MCF 10A (cell line): ENCODE data around the gene CACNB4. TPM values are rescaled to one million over a fixed set of nuclear protein-coding genes. Genes with fewer than 3 reads are reported as not detected.

ENCODE experiments used
- BruUV-seq: library from RNA; stranded (reverse); fragments of 400-500 nt; replicated peaks from 2 replicates; lab custom pipeline; 2021; lab: Mats Ljungman, UMichigan
- CTCF ChIA-PET: fragments of 300-600 bp; sonication (Branson Sonifier 250); formaldehyde crosslinking; extraction: SDS; loops from one replicate; lab custom pipeline; 2021; ENCODE audit warnings: antibody characterized with exemption, inconsistent platforms; lab: Yijun Ruan, JAX
- POLR2A ChIA-PET: fragments of 300-600, 350-650 bp; sonication (Branson Sonifier 250); formaldehyde crosslinking; extraction: SDS; loops from one replicate; lab custom pipeline; 2020; ENCODE audit warnings: antibody characterized with exemption, inconsistent platforms; lab: Yijun Ruan, JAX
- DNase-seq: peaks from one replicate; pipeline ENCODE4 v3.0.0-alpha.2; 2018; ENCODE audit not compliant: unreplicated experiment
- H3K27ac Mint-ChIP-seq: one replicate; pipeline ENCODE4 v1.8.0; 2022; ENCODE audit warnings: mild to moderate bottlenecking, low read depth, mixed read lengths; ENCODE audit not compliant: unreplicated experiment
- H3K27me3 Mint-ChIP-seq: one replicate; pipeline ENCODE4 v1.8.0; 2022; ENCODE audit warnings: mixed read lengths; ENCODE audit not compliant: insufficient read depth, unreplicated experiment
- H3K36me3 Mint-ChIP-seq: one replicate; pipeline ENCODE4 v1.8.0; 2022; ENCODE audit warnings: mild to moderate bottlenecking, moderate library complexity, mixed read lengths; ENCODE audit not compliant: insufficient read depth, unreplicated experiment
- H3K4me1 Mint-ChIP-seq: one replicate; pipeline ENCODE4 v1.8.0; 2022; ENCODE audit warnings: mixed read lengths; ENCODE audit not compliant: insufficient read depth, unreplicated experiment
- H3K4me3 Mint-ChIP-seq: one replicate; pipeline ENCODE4 v1.8.0; 2022; ENCODE audit warnings: mild to moderate bottlenecking, moderate library complexity, mixed read lengths; ENCODE audit not compliant: unreplicated experiment
- H3K9me3 Mint-ChIP-seq: one replicate; pipeline ENCODE4 v1.8.0; 2022; ENCODE audit warnings: mixed read lengths; ENCODE audit not compliant: unreplicated experiment
- intact Hi-C: fragments of 100-400 bp; cut with micrococcal nuclease; formaldehyde crosslinking; loops from 2 replicates; pipeline ENCODE4 v1.14.1; 2022
- total RNA-seq: library from RNA; stranded (reverse); gene quantifications from 2 replicates; pipeline ENCODE4 v1.2.3, GENCODE V29; 2022
- TF ChIP-seq, protein P1 (sequence below): fragments of 200-600 bp; IDR thresholded peaks from one replicate; pipeline ENCODE4 v1.8.0; 2022; ENCODE audit warnings: antibody characterized with exemption, mild to moderate bottlenecking; ENCODE audit not compliant: unreplicated experiment

Gene CACNB4
- total RNA-seq, 1 experiment from 2014 or later = 0.49 TPM

GRCh38 chr2:151906633-151906998 lies 192.2 kb downstream of the CACNB4 start:
- intact Hi-C loops = no loop called here
- no peaks in the 10 kb centered on the region for H3K36me3 Mint-ChIP-seq
- H3K4me3 Mint-ChIP-seq = no peak overlapping the region
- no peaks in the 10 kb centered on the region for H3K4me1 Mint-ChIP-seq
- H3K27me3 Mint-ChIP-seq = no peaks in the 10 kb centered on the region
- ChIA-PET POLR2A (interaction anchor here (1.0 to 1.8 kb wide), 4 partner anchors 10 to 78 kb away, joined by 3 to 5 read pairs (median 3); no protein-coding TSS in a partner anchor), CTCF (interaction anchor here (0.6 to 1.2 kb wide), 5 partner anchors 14 to 677 kb away, joined by 3 read pairs; no protein-coding TSS in a partner anchor)
- TF ChIP-seq, protein P1, sequence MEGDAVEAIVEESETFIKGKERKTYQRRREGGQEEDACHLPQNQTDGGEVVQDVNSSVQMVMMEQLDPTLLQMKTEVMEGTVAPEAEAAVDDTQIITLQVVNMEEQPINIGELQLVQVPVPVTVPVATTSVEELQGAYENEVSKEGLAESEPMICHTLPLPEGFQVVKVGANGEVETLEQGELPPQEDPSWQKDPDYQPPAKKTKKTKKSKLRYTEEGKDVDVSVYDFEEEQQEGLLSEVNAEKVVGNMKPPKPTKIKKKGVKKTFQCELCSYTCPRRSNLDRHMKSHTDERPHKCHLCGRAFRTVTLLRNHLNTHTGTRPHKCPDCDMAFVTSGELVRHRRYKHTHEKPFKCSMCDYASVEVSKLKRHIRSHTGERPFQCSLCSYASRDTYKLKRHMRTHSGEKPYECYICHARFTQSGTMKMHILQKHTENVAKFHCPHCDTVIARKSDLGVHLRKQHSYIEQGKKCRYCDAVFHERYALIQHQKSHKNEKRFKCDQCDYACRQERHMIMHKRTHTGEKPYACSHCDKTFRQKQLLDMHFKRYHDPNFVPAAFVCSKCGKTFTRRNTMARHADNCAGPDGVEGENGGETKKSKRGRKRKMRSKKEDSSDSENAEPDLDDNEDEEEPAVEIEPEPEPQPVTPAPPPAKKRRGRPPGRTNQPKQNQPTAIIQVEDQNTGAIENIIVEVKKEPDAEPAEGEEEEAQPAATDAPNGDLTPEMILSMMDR = no peak
- H3K27ac Mint-ChIP-seq = no peak overlapping the region
- no peaks in the 10 kb centered on the region for H3K9me3 Mint-ChIP-seq
- no TSS peak for BruUV-seq
- DNase-seq = no peak

DNA sequence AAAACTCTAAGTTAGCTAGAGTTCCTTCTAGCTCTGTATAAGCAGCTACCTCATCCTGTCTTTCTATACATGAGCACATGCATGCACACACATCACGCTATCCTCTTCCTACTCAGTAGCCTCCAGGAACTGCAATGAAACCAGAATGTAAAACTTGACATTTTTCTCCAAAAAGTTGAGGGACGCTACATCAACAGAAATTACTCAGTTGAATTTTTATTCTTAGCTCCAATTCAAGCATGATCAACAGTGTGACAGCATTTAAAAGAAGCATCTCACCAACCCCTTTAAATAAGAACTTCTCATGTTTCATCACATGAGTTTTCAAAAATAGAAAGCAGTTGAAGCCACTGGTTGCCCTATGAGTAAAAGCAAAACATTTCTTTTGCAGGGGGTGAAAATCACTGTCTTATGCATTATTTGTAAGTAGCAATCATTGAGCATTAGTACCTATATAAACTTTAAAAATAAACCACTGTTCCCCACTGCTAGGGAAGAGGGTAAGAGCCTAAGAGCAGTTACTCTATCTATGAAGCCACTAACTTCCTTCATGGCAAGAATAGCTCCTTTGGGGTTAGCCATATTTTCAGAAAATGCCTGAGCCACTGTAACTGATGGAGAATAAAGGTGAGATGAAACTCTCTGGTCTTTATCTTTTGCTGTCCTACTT lies 192.7 kb downstream of the CACNB4 start:
- Mint-ChIP-seq H3K36me3 (no peaks in the 10 kb centered on the region), H3K4me3 (no peak overlapping the region), H3K27ac (no peak overlapping the region), H3K27me3 (no peaks in the 10 kb centered on the region), H3K4me1 (no peaks in the 10 kb centered on the region), H3K9me3 (no peaks in the 10 kb centered on the region)
- intact Hi-C loops = no loop called here
- POLR2A ChIA-PET = interaction anchor here (1.0 to 1.8 kb wide), 5 partner anchors 9 to 77 kb away, joined by 3 to 5 read pairs (median 3); no protein-coding TSS in a partner anchor
- no peak for DNase-seq
- TF ChIP-seq, protein P1 = no peak
- CTCF ChIA-PET = interaction anchor here (0.6 to 1.2 kb wide), 5 partner anchors 13 to 676 kb away, joined by 3 read pairs; no protein-coding TSS in a partner anchor
- BruUV-seq = no TSS peak

- POLR2A ChIA-PET = interaction anchor here (1.2 kb wide), 1 partner anchor 13 kb away, joined by 3 read pairs; no protein-coding TSS in a partner anchor
- no peak overlapping the region for H3K4me3 Mint-ChIP-seq
- no peak for DNase-seq
- H3K9me3 Mint-ChIP-seq = no peaks in the 10 kb centered on the region
- TF ChIP-seq, protein P1 = no peak
- no peak overlapping the region for H3K27ac Mint-ChIP-seq
- CTCF ChIA-PET = no interaction called here
- intact Hi-C loops = no loop called here
- no TSS peak for BruUV-seq
- H3K27me3 Mint-ChIP-seq = no peaks in the 10 kb centered on the region
- H3K4me1 Mint-ChIP-seq = no peaks in the 10 kb centered on the region
- no peaks in the 10 kb centered on the region for H3K36me3 Mint-ChIP-seq
Measured at GRCh38 chr2:151904807-151905206, 194.0 kb downstream of the CACNB4 start.

- no peak overlapping the region for H3K4me3 Mint-ChIP-seq
- no peaks in the 10 kb centered on the region for H3K36me3 Mint-ChIP-seq
- TF ChIP-seq, protein P1 = no peak
- no peak for DNase-seq
- intact Hi-C loops = no loop called here
- POLR2A ChIA-PET = no interaction called here
- no TSS peak for BruUV-seq
- no peaks in the 10 kb centered on the region for H3K27me3 Mint-ChIP-seq
- no peaks in the 10 kb centered on the region for H3K4me1 Mint-ChIP-seq
- CTCF ChIA-PET = interaction anchor here (0.7 kb wide), 2 partner anchors 44 to 351 kb away, joined by 3 read pairs; no protein-coding TSS in a partner anchor
- H3K9me3 Mint-ChIP-seq = no peaks in the 10 kb centered on the region
- no peak overlapping the region for H3K27ac Mint-ChIP-seq
Measured at GRCh38 chr2:151904021-151904420, 194.8 kb downstream of the CACNB4 start.
